Measurements from ENCODE around the gene DPP4.
"Not testable (repeated sequence)": the region's sequence is repeated elsewhere in the genome, so short reads cannot be mapped to it uniquely, and the experiment has no call there.

Gene DPP4

DNA sequence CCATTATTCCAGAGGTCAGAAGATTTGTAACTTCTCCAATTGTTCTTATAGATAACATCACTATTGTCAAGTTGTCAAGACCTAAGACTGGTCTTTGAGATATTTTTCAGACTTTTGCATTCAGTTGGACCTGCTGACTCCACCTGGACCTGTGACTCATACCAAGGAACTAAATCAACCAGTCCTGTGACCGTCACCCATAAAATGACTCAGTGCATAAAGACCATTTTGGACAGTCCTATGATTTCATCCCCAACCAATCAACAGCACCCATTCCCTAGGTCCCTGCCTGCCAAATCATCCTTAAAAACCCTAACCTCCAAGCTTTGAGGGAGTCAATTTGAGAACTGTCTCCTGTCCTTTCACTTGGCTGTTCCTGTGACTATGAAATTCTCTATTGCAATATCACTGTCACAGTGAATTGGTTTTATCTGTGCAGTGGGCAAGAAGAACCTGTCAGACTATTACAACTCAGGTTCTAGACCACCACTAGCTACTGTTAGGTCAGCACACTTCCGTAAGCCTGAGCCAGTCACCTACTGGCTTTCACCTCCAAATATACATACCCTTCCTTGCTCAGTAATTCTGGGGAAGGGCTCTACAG lies 17.1 kb downstream of the DPP4 start:
- no peak for DNase-seq

DNA sequence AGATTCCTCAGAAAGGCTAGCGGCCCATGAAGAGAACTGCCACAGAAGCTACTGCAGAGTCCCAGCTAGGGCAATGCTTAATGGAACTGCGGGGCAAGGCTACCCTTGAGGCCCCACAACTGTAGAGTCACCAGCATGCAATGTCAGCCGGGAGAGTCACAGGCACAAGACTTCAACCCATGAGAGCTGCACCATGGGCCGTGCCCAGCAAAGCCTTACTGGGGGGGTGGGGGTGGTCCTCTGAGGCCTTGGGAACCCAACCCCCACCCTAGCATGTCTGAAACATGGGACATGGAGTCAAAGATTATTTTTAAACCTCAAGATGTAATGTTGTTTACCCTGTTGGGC lies 20.2 kb downstream of the DPP4 start:
- DNase-seq, result no peak

DNA sequence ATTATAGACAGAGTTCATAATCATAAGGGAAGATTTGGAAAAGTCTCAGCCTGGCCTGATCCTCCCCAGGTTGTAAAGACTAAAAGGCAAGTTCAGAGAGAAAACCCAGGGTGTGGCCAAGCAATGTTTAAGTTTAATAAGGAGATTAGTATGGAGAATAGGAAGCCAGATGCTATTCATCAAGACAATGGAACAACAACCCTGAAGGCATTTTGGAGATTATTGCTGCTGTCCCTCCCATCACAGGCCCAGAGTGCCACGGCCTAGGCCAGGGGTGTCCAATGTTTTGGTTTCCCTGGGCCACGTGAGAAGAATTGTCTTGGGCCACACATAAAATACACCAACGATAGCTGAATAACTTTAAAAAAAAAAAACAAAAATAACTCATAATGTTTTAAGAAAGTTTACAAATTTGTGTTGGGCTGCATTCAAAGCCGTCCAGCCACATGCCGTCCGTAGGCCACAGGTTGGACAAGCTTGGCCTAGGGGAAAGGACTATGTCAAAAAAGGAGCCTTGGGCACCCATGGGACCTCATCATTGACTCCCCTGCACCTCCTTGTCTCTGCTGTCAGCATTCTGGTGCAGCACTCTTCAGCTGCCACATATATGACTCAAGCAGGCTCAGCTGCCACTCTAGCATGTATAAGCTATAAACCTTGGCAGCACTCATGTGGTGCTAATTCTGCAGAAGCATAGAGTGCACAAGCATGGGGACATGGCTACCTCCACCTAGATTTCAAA lies 20.8 kb downstream of the DPP4 start:
- no peak for DNase-seq

DNA sequence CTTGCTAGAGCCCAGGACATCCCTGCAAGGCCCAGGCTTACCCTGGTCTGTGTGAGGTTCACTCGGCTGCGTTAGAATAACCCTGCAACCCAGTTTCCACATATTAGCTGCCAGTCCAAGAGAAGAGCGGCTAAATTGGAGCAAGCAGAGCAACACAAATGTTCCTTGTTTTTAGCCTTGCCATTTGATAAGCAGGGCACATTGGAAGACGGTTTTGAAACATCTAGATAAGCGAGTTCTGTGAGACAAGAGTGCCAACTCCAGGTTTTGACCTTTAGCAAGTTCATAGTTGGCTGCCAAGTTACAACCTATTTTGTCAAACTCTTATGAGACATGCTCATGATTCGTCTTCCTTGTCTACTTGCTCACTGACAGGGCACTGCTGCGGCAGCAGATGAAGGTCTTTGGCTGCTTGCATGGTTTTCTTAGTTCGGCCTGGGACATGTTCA lies 23.5 kb downstream of the DPP4 start:
- DNase-seq, result no peak

DNA sequence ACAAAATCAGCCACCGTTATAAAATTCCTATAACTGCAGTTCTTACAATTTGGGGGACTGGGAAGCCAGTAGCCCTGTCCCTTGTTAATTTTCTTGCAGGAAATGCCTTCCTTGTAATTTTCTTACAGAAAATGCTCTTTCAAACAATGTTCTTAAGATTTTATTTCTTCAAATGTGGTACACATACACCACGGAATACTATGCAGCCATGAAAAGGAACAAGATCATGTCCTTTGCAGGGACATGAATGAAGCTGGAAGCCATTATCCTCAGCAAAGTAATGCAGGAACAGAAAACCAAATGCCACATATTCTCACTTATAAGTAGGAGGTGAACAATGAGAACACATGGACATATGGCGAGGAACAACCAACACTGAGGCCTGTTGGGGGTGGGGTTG lies 24.9 kb downstream of the DPP4 start:
- DNase-seq, result not testable (repeated sequence)

DNA sequence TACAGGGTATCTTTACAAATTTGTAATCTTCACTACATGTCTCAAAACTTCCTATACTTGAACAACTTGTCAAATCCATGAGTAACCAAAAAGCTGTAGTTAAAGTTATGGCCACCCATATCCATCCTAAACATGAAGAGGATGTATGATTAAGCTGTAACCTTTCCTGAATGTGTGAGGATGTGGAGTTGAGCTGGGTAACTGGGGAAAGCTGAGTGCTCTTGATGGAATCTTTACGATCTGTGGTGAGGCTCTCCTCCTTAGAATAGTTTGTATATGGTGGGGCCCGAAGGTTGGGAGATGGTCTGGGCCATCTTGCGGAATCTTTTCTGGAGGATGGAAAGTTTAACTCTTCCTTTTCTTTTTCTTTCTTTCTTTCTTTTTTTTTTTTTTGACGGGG lies 29.4 kb downstream of the DPP4 start:
- DNase-seq, result no peak

DNA sequence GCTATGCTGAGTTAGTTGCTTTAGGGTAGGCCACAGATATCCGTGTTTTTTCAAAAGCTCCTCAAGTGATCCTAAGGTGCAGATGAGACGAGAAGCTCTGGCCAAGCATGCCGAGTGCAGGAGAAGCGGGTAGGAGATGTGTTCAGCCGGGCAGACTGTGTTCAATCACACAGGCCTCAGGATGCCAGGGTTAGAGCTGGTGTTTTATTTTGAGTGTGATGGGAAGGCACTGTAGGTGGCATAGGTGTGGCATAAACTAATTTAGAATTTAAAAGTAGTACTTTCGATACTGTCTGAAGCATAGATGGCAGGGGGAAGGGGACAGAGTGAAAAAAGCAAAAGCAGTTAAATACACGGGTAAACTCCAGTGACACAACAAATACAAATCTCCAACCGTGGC lies 30.9 kb downstream of the DPP4 start:
- no peak for DNase-seq

DNA sequence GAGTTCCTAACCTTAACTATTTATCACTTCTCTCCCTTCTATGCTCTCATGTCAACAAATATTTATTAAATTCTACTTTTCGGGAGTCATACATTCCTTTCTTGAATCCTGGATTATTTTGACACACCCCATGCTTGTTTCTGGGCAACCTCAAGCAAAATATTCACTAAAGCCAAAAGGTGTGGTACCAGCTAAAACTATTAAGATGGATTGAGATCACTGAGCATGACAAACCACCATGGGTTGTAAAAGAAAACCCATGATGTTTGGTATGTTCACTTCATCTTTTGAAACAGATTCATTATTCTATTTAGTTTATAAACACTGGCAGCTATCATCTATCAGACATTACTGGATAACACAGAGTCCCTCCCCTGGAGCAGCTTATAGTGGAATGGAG lies 32.5 kb downstream of the DPP4 start:
- DNase-seq, result no peak

DNA sequence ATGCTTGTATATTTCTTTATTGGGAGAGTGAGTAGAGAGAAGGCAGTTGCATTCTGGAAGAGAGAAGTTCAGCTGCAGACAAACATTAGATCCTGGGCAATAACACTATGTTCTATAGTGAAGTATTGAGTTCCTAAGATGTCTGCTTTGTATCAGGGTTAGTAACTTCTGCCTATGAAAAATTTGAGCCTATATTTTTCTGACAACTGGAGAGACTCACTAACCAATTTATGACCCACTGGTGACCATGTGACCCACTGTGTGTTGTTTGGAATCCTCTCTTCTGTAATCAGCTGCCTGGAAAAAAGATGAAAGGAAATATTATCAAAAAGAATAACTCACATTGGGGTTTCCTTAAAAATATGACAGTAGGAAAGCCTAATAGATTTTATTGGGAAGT lies 35.3 kb downstream of the DPP4 start:
- DNase-seq, result no peak

DNA sequence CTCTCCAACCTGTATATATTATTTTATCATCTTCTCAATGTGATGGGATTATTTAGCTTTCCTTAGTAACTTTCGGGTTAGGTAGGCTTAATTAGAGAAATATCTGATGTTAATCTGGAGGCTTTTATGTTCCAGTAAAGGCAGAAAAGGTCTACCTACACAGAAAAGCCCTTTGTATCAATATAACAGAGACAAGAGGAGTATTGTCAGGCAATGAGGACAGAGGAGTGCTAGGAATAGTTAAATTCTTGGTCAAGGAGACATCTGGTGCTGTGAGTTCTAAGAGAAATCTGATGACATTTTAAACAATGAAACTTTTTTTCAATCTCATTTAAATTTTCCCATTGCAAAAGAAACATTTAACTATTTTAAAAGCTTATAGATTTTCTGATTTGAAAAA lies 36.1 kb downstream of the DPP4 start:
- no peak for DNase-seq

DNA sequence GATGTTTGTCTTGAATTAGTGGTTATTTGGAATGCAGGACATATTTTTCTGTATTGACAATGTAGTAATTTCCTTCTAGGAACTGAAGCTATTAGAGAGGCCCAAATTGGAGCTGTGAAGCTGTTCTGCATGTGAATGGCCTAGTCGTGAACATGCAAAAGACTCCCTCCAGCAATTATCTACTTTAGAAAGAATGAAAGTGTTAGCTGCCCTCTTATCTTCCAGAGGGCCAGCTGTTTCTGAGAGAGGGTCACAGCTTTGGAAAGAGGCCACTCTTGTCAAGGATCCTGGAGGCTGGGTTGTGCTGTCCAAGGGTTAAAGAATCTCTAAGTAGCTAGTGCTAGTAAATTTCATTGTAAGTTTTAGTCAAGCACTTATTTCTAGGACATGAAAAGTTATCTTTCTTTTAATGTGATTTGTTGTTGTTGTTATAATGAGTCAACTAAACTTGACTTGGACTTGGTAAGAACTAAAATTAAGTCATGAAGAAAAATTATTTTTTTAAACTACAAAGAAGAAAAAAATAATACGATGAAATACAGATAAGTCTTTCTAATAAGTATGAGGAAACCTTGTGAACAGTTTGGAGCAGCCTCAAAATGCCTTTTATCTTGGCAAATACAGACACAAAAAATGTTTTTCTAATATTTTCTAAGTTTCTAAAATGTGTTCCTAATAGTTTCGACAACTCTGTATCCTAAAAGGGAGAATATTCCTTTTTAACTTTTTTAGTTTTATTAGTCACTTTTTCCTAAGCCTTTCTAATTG lies 36.8 kb downstream of the DPP4 start:
- DNase-seq, result no peak

DNA sequence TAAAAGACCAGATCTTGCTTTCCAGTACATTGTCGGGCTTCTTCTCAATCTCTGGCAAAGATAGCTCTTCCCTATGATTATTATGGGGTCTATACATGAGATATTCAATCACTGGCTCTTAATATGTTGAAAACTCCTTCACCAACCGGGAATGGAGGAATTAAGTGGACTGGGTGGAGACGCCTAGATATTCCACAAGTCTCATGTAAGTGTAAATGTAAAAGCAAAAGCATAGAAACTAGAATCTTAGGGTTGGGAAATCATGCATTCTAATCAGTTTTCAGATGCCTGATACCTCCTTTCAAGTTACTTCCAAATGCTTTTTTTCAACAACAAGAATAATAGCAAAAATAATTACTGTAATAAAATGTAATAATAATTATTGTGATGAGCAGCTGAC lies 38.0 kb downstream of the DPP4 start:
- no peak for DNase-seq

DNA sequence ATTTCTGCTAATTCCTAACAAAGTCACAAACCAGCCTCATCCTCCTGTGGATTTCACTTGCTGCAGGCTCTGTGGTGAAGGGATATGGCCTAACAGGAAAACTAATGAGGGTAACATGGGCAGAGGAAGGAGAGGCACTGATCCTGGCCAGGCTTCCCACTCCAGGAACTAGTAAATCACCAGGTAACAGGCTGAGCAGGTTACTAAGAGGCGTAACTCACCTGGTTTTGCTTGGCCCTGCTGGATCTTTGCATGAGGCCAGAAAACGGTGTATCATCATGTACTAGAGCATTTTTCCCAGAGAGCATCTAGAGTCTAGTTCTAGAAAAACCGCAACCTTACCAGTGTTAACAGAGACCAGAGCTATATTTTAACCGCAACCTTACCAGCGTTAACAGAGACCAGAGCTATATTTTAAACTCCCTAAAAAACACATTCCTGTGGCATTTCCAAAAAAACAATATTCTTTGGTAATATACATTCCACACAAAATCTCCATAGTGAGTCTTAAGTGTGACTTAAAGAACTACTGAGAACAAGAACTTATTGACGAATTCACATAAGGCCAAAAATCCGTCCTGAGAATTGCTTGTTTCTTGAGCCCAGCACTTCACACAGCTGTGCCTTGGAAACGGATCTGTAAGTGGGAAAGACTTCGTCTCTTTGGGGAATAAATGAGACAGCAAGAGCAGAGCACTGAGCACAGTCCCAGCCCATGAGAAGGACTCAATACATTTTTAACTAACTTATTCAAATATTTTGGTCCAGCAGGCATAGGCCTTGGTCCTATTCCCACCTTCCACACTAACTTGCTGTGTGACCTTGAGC lies 43.4 kb downstream of the DPP4 start:
- no peak for DNase-seq

DNA sequence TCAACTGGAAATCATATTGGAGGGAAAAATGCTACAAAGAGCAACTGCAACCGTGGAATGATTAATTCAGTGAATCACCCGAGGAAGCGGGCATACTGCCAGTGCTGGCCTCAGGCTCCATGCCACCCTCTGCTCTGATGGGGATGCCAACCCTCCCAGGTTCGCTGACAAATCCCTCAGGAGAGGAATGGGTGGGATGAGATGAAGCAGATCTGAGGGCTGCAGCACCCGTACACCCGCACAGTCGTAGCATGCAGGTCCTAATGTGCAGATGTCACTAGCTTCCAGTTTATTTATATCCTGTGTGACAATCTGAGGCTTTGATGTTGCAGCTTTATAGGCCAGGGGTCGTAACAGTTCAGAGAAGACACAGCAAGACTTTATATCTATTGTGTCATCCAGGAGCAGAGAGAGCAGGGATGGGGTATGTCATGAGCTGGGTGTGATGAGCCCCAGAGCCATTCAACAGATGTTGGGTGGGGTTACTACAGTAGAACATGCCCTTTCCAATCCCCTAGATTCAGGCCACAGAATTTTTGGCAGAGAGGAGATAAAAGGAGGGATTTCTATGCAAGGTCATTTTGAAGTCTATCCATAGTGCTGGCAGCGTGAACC lies 44.6 kb downstream of the DPP4 start:
- no peak for DNase-seq

DNA sequence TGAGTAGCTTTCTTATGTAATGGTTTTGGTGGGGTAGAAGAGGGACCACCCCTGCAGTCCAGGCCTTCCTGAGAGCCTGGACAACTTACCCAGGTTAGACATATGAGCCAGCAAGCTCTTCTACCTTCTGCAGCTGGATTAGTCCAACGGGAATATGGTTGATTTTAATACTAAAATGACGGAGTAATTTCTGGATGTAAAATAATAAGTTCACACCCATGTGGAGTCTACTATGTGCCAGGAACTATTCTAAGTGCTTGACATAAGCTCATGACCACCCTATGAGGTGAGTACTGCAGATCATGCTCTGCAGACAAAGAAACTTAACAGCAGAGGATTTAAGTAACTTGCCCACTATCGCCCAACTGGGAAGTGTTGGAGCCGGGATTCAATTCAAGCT lies 45.5 kb downstream of the DPP4 start:
- no peak for DNase-seq

DNA sequence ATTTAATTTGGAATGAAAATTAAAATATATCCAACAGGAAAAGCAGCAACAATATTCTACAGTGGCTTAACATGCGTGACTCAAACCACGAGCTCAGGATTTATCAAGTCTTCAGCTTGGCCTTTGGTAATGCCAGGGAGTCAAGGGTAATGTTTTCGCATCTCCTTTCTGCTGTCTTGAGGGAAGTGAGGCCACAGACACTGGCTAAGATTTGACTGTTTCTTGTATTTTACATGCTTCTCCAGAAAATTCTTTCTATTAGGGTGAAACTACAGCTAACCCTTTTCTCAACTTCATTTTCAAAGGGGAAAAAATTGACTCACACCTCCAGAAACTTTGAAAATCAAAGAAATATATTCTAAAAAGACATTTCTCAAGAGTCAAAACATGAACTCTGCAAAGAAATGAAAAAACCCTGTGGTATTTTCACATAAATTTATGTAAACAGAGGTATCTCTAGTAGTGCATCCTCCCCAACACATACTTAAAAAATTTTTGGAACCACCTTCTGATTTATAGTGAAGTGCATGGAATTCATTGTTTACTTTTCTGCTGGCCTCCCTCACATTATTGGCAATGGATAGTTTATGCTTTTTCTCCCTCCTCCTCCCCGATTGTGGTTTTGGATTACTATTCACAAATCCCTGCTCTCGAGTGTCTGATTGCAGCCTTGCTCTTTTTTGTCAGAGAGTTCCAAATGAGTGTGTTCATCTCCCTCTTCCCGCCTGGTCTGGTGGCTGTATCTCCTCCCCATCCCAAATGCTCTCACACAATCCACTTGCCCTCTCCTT lies 48.7 kb downstream of the DPP4 start:
- DNase-seq, result peak in 1 of 3 experiments; percentile 14

DNA sequence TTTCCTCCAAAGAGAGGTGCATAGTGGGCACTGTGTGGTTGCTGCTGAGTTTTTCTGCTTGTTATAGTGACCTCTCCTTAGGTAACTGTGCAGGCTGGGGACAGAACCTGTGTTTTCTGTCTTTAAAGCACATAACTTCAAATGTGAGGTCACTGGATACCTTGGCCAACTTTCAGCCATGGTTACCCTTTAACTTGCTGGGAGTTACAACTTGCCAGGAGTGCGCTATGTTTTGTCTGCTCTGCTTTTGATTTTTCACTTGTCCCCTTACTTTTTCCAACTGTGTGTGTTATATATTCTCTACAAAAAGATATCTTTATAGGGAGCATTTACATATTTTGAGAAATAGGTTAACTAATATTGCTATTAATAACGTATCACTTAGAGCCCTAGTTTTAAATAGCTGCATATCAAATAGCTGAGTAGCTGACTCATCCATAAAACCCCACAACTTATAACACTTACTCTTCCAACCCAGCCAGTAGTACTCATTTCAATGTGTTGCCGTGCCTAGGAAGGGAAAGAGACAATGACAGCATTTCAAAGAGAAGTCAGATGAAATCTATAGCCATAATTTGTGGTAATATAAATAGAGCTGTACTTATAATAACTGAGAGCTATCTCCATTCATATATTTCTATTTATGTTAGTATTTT lies 51.6 kb downstream of the DPP4 start:
- no peak for DNase-seq

DNA sequence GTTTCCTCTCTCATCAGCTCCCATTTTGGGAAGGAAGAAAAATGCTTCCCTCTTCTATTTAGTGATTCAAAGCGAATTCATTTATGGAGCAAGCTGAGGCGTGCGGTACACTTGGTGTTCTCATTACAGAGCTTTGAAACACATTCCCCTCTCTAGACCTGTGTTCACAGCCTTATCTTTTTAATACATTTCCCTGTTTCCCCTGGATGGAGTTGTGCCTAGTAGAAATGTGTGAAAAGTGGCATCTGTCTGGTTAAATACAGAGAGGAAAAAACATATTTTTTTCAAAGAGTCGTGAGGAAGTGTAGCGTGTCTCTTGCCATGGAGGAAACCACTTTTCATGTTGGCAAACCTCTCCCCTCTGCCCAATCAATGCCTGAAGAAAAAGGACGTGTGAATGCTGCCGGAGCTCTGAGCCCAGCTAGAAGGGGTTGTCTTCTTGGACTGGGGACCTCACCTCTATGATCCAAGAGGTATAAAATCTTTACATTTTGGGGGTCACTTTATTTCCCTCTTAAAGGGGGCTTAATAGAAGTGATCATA lies 52.4 kb downstream of the DPP4 start:
- no peak for DNase-seq

DNA sequence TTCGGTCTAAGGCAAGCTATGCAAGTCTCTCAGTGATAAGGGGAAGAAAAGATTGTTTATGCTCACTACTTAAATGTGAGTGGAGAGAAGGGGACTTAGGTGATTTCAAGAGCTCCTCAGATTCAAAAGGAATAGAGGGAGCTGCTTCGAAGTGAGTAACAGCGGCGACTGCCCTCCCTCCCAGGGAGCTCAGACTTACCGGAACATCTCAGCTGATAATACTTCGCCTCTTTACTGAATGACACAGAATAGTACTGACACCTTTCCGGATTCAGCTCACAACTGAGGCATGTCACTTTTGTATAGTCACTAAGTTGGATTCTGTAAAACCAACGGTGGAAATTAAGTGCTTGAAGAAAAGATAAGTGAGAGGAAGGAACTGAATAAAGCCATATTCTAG lies 55.5 kb downstream of the DPP4 start:
- no peak for DNase-seq

DNA sequence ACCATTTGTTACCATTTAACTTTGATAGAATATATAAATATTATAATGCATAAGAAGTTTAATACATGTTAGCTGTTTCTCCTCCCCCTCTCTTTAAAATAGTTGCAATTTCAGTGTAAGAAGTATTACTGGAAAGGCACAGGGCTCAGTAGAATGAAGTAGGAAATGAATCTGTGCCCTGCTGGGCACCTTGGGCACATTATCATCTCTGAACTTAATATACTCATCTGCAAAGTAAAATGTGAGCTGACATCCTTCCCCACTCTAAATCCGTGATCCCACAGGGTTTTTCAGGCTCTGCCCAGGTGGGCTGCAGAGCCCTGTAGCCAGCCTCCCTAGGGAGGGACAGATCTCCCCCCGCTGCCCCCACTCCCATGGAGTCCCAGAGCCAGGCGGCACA lies 56.8 kb downstream of the DPP4 start:
- DNase-seq, result no peak

DNA sequence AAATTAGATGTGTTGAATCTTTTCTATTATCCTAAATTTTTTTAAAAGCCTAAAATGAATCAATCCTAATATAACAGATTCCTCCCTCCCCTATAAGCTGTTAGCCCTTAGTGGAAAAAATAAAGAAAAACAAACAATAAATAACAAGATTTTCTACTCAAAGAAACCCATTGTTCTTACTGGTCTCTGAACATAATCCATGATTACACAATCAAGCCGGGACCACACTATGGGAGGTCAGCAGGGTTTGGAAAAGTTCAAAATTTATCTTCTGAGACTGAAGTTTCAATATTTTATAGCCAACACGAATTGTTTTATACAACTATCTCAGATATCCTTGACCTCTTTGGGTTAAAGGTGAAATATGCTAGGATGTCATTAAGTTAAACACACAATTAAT lies 57.9 kb downstream of the DPP4 start:
- no peak for DNase-seq
